ENCODE measurements around the gene COL11A2. TPM values are rescaled to one million over a fixed set of nuclear protein-coding genes. Genes with fewer than 3 reads are reported as not detected.

COL11A2 gene
- total and polyA plus RNA-seq, 2 donors, result 0.30 to 1.3 TPM

Small RNA genes lying within 50 kb of the gene (small RNA-seq; reads per million reads assigned to genes)
- gene MIR219A1 (1.7 reads per million, percentile 85 among the genes with 10 or more reads in this experiment), gene RNY4P10 (0.09 reads per million)

Other genes with a start within 250 kb of the COL11A2 start
- gene HLA-DMA, start 239.4 kb downstream of the COL11A2 start, total RNA-seq, result 8.9 TPM
- gene HLA-DMA, start 239.4 kb downstream of the COL11A2 start, polyA plus RNA-seq, result 30.4 TPM
- 79.0 TPM for gene BRD2, start 223.9 kb downstream of the COL11A2 start, total RNA-seq
- 138 TPM for gene BRD2, start 223.9 kb downstream of the COL11A2 start, polyA plus RNA-seq
- gene HLA-DOA, start 182.9 kb downstream of the COL11A2 start, total RNA-seq, result 2.7 TPM
- 5.7 TPM for gene HLA-DOA, start 182.9 kb downstream of the COL11A2 start, polyA plus RNA-seq
- 25.4 TPM for gene HLA-DPA1, start 118.8 kb downstream of the COL11A2 start, total RNA-seq
- 51.6 TPM for gene HLA-DPA1, start 118.8 kb downstream of the COL11A2 start, polyA plus RNA-seq
- gene HLA-DPB1, start 116.5 kb downstream of the COL11A2 start, total RNA-seq, result 16.4 TPM
- gene HLA-DPB1, start 116.5 kb downstream of the COL11A2 start, polyA plus RNA-seq, result 74.7 TPM
- 21.4 TPM for gene RXRB, start 8.2 kb upstream of the COL11A2 start, total RNA-seq
- gene RXRB, start 8.2 kb upstream of the COL11A2 start, polyA plus RNA-seq, result 41.6 TPM
- 60.0 TPM for gene SLC39A7, start 8.4 kb upstream of the COL11A2 start, total RNA-seq
- gene SLC39A7, start 8.4 kb upstream of the COL11A2 start, polyA plus RNA-seq, result 77.1 TPM
- gene HSD17B8, start 12.2 kb upstream of the COL11A2 start, total RNA-seq, result 7.6 TPM
- 17.3 TPM for gene HSD17B8, start 12.2 kb upstream of the COL11A2 start, polyA plus RNA-seq
- 19.1 TPM for gene RING1, start 16.0 kb upstream of the COL11A2 start, total RNA-seq
- gene RING1, start 16.0 kb upstream of the COL11A2 start, polyA plus RNA-seq, result 48.3 TPM
- 32.4 TPM for gene VPS52, start 79.4 kb upstream of the COL11A2 start, total RNA-seq
- gene VPS52, start 79.4 kb upstream of the COL11A2 start, polyA plus RNA-seq, result 45.3 TPM
- 3,033 TPM for gene RPS18, start 79.6 kb upstream of the COL11A2 start, total RNA-seq
- gene RPS18, start 79.6 kb upstream of the COL11A2 start, polyA plus RNA-seq, result 4,357 TPM
- 8.0 TPM for gene B3GALT4, start 84.7 kb upstream of the COL11A2 start, total RNA-seq
- 19.3 TPM for gene B3GALT4, start 84.7 kb upstream of the COL11A2 start, polyA plus RNA-seq
- 29.7 TPM for gene WDR46, start 96.8 kb upstream of the COL11A2 start, total RNA-seq
- gene WDR46, start 96.8 kb upstream of the COL11A2 start, polyA plus RNA-seq, result 40.2 TPM
- 24.3 TPM for gene PFDN6, start 97.1 kb upstream of the COL11A2 start, total RNA-seq
- gene PFDN6, start 97.1 kb upstream of the COL11A2 start, polyA plus RNA-seq, result 104 TPM
- gene RGL2, start 106.5 kb upstream of the COL11A2 start, total RNA-seq, result 44.0 TPM
- gene RGL2, start 106.5 kb upstream of the COL11A2 start, polyA plus RNA-seq, result 77.5 TPM
- 43.0 TPM for gene TAPBP, start 121.6 kb upstream of the COL11A2 start, total RNA-seq
- gene TAPBP, start 121.6 kb upstream of the COL11A2 start, polyA plus RNA-seq, result 48.8 TPM
- 15.8 TPM for gene ZBTB22, start 125.3 kb upstream of the COL11A2 start, total RNA-seq
- 21.4 TPM for gene ZBTB22, start 125.3 kb upstream of the COL11A2 start, polyA plus RNA-seq
- 15.3 TPM for gene DAXX, start 130.5 kb upstream of the COL11A2 start, total RNA-seq
- gene DAXX, start 130.5 kb upstream of the COL11A2 start, polyA plus RNA-seq, result 36.7 TPM
- gene KIFC1, start 199.4 kb upstream of the COL11A2 start, total RNA-seq, result 7.5 TPM
- 1.2 TPM for gene KIFC1, start 199.4 kb upstream of the COL11A2 start, polyA plus RNA-seq
- 16.4 TPM for gene PHF1, start 218.5 kb upstream of the COL11A2 start, total RNA-seq
- gene PHF1, start 218.5 kb upstream of the COL11A2 start, polyA plus RNA-seq, result 79.4 TPM
- 62.5 TPM for gene CUTA, start 225.6 kb upstream of the COL11A2 start, total RNA-seq
- gene CUTA, start 225.6 kb upstream of the COL11A2 start, polyA plus RNA-seq, result 192 TPM
- 9.8 TPM for gene SYNGAP1, start 227.6 kb upstream of the COL11A2 start, total RNA-seq
- 19.6 TPM for gene SYNGAP1, start 227.6 kb upstream of the COL11A2 start, polyA plus RNA-seq